NCI-H2081 treated with DMSO at 0.1 percent for 48 hours (cell line): ENCODE measurements around the gene ST6GALNAC3.
A peak's percentile ranks its signal among the peaks of the same experiment; 100 is the strongest.
"Not testable (repeated sequence)": the region's sequence is repeated elsewhere in the genome, so short reads cannot be mapped to it uniquely, and the experiment has no call there.

Experiments used
- DNase-seq: peaks from one replicate; lab custom pipeline; 2025; lab: John Stamatoyannopoulos, UW

Gene ST6GALNAC3

GRCh38 chr1:76340056-76340455 is 265.5 kb downstream of the ST6GALNAC3 start:
- no peak for DNase-seq

- not testable (repeated sequence) for DNase-seq
These were observed 267.3 kb downstream of the ST6GALNAC3 start for GRCh38 chr1:76341816-76342215.

DNA sequence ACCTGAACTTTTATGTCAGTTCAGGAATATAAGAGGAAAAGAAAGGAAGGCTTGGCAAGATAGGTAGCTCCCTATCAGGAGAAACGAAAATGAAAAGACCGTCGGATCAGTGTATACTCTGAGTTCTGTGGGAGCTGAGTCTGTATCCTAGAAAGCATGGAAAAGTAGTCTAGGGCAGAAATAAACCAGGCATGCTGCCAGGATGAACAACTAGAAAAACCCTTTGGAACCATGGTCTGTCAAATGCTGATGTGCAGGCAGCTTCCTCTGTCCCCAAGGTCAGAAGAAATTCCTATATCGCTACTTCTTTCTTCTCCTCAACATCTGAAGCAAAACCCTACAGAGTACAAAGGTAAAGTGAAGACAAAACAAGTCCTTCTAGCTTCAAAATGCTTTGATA is 268.8 kb downstream of the ST6GALNAC3 start:
- no peak for DNase-seq

DNA sequence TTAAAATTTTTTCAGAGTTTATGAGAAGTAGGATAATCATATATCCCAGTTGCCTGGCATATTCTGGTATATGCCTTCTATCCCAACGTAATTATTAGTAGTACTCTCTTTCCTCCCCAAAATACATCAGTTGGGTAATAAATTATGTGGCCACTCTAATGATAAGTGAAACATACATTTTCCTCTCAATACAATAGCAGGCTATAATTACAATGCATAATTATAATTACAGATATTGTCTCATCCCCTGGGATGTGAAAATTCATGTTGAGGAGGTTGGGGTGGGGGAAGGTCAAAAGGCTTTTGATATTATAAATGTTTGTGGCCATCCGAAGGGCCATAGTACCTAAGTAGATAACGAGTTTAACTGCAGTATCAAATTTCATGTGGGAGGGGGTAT is 277.1 kb downstream of the ST6GALNAC3 start:
- DNase-seq = no peak

- DNase-seq = no peak
These were observed 278.3 kb downstream of the ST6GALNAC3 start for GRCh38 chr1:76352741-76353435.

DNA sequence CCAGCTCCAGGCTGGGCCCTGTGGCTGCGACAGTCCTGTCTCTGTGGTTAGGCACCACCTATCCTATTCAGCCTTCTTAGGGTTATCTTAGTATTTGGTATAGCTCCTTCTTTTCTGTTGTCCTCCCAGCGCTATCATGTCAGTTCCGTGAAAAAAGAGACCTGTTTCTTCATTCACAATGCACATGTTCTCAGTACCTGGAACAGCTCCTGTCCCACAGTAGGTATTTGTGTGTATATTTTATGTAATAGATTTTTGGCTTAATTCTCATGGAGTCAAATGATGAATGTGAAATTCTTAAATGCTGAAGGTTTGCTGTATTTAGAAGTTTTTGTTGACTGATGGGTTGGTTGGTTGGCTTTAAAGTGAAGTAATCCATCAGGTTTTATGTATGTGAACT is 279.7 kb downstream of the ST6GALNAC3 start:
- DNase-seq = no peak

DNA sequence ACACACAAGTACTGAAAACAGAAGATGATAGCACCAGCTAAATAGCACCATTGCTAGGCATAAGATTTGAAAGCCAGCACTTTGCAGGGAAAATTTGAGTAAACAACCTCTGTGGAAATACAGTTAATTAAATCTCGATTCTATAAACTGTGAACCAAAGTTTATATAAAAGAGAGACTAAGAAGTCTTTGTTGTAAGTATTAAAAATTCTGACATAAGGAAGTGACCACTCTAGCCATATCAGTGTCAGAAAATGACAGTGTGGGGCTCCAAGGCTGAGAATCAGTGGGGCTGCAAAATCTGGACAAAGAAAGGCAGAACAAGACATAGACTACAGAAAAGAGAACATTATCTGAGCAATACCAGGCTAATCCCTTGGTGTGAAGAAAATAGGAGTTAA is 292.2 kb downstream of the ST6GALNAC3 start:
- no peak for DNase-seq

GRCh38 chr1:76371941-76372340 is 297.4 kb downstream of the ST6GALNAC3 start:
- DNase-seq = no peak

GRCh38 chr1:76374086-76374485 is 299.5 kb downstream of the ST6GALNAC3 start:
- DNase-seq = peak; percentile 24

- no peak for DNase-seq
These were observed 302.7 kb downstream of the ST6GALNAC3 start for GRCh38 chr1:76377247-76377646.

GRCh38 chr1:76379506-76379905 is 305.0 kb downstream of the ST6GALNAC3 start:
- no peak for DNase-seq

DNA sequence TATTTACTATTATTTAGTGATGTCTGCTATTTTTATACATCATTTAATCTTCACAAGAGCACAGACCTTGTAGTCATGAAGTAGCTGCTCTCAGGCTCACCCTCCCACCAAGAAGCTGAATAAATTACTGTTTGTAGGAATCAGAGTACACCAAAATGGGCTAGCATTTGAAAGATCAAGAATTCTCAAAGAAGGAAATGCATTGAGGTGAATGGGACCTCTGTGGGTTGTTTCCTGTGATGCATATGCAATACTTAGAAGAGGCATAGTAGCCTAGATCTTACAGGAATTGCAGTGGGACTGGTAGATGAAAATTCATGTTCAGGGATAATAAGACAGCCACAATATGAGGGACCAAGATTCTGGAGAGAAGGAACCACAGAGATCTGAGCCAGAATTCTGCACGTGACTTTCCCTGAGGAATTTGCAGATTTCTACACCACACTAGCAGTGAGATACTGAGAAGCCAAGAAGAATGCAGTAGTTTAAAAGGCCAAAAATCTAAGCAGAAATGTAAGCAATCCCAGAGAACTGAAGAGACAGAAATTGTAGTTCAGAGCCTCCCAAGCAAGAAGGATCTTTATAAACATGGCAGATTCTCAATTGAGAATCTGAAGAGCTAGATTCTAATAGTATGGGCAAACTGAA is 307.0 kb downstream of the ST6GALNAC3 start:
- DNase-seq = no peak

- no peak for DNase-seq
These were observed 313.7 kb downstream of the ST6GALNAC3 start for GRCh38 chr1:76388261-76388660.

- DNase-seq = no peak
These were observed 315.9 kb downstream of the ST6GALNAC3 start for GRCh38 chr1:76390456-76390855.

- DNase-seq = no peak
These were observed 320.5 kb downstream of the ST6GALNAC3 start for GRCh38 chr1:76395059-76395458.

GRCh38 chr1:76402128-76402527 is 327.6 kb downstream of the ST6GALNAC3 start:
- no peak for DNase-seq

GRCh38 chr1:76408303-76408702 is 333.8 kb downstream of the ST6GALNAC3 start:
- no peak for DNase-seq

- no peak for DNase-seq
These were observed 336.0 kb downstream of the ST6GALNAC3 start for GRCh38 chr1:76410499-76410898.

GRCh38 chr1:76418531-76418930 is 344.0 kb downstream of the ST6GALNAC3 start:
- DNase-seq = no peak

- DNase-seq = no peak
These were observed 345.1 kb downstream of the ST6GALNAC3 start for GRCh38 chr1:76419603-76420002.

DNA sequence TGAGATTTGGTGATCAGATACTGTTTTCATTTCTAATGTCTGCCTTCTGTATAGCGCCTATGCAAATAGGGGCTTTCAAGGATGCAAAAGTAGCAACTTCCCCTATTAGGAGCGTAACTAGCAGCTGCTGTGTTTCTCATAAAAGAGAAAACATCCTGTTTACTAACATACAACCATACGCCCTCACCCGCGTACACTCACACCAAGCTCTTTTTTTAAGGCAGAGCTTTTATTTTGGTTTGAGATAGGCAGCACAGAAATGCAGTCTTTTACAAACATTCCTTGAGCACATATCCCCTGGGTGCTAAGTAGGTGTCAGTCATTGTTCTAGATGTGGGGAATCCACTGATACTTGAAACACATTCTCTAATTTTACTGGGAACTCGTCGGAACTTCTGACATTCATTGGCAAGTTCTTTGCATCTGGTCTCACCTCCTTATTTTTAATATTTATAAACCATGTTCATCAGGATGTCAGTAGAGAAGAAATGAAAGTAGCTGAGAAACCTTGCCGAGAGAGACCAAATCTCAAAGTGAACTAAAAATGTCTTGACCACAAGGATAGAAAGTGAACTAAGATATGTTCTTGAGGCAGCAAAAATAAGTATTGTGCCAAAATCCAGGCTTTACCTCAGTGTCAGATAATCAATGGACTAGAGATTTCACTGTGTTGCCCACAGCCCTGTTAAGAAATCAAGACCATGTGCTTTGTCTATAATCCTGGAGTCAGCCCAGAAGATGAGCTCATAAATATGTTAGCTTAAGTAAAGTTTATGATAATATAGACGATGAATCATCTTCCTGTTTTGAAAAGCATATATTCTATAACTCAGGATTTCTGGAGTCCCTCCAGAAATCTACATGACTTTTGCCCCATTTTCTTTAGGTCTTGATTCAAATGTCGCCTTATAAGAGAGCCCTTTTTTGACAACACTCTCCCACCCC is 350.9 kb downstream of the ST6GALNAC3 start:
- no peak for DNase-seq

DNA sequence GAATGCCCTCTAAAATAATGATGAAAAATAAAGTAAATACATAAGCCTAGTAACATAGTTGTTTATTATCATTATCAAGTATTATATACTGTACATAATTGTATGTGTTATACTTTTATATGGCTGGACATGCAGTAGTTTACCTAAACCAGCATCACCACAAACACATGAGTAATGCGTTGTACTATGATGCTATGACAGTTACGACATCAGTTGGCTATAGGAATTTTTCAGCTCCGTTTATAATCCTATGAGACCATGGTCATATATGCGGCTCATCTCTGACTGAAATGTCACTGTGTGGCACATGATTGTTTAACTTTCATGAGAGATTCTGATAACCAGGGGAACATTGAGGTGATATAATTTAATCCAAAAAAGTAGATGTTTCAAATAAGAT is 352.1 kb downstream of the ST6GALNAC3 start:
- DNase-seq = no peak

DNA sequence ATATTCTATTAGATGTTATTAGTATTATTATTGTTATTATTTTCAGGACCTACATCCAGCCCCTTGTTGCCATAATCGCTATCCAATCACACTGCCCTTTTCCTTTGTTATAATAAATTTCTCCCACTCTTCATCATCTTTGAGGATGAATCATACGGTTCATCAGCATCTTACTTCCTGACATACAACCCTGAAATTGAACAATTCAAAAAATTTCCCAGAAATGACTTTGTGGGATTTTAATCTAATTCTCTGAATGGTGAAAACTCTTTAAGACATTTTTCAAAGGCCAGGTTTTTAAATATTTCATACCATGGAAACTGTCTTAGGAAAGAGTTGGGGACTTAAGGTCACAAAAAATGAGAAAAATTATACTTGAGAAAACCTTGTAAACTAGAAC is 353.5 kb downstream of the ST6GALNAC3 start:
- DNase-seq = no peak
